Fibroblast of lung (primary cell): ENCODE measurements around the gene CYTL1.

Experiments used
- CTCF ChIP-seq, 2 donors: IDR thresholded peaks in 1 of 2; conservative IDR thresholded peaks in 1 of 2; 1 replicate in 1 of 2; 2 replicates in 1 of 2; pipeline ENCODE4 v1.5.1; 2011 to 2012; ENCODE audit warnings: low read length in 2 of 2, control low read depth in 1 of 2, inconsistent platforms in 1 of 2, low read depth in 1 of 2, mild to moderate bottlenecking in 1 of 2
- EZH2 ChIP-seq: IDR thresholded peaks from 2 replicates; pipeline ENCODE4 v1.5.1; 2012; ENCODE audit warnings: low read length, control low read depth, mild to moderate bottlenecking; ENCODE audit errors: missing control alignments

GRCh38 chr4:4985844-4986243 is 33.4 kb downstream of the CYTL1 start:
- TF ChIP-seq EZH2 (no peak), CTCF (conservative IDR thresholded peaks at IDR 0.05 in 1 of 2, IDR thresholded peaks at IDR 0.05 in 1 of 2; ENCODE audit: low read depth in 1 of 2, low read length in 2 of 2) (peak in 1 of 2 donors; percentile 20)
